K562 (cell line): Measurements from ENCODE around the gene AMZ2. TPM values are rescaled to one million over a fixed set of nuclear protein-coding genes. Genes with fewer than 3 reads are reported as not detected.

Source experiments
- ATF7 ChIP-seq: fragments of 450-650 bp; IDR thresholded peaks from 2 replicates; pipeline ENCODE4 v1.7.1; 2014; ENCODE audit warnings: mild to moderate bottlenecking, moderate library complexity
- CREB1 ChIP-seq, 2 experiments: sonication (generic) in 1 of 2; formaldehyde crosslinking in 1 of 2; IDR thresholded peaks; 2 replicates each; pipeline versions ENCODE4 v1.6.1 to v1.8.0; 2012 to 2022; ENCODE audit warnings: inconsistent platforms in 1 of 2, mild to moderate bottlenecking in 1 of 2, missing genetic modification reagents in 1 of 2, moderate library complexity in 1 of 2
- FOXP4 ChIP-seq: sonication (generic); formaldehyde crosslinking; IDR thresholded peaks from 2 replicates; pipeline ENCODE4 v1.8.0; 2022; ENCODE audit warnings: mild to moderate bottlenecking, missing genetic modification reagents, borderline replicate concordance
- JUN ChIP-seq, 2 experiments: sonication (generic) in 1 of 2; formaldehyde crosslinking in 1 of 2; IDR thresholded peaks; 2 replicates each; pipeline versions ENCODE4 v1.6.1 to v1.8.0; 2012 to 2022; ENCODE audit warnings: borderline replicate concordance in 2 of 2, mild to moderate bottlenecking in 2 of 2, improper control_type of control experiment in 1 of 2, low read depth in 1 of 2, low read length in 1 of 2, missing genetic modification reagents in 1 of 2
- MEF2D ChIP-seq: conservative IDR thresholded peaks from 2 replicates; pipeline ENCODE4 v1.6.1; 2016; ENCODE audit warnings: low read depth, missing genetic modification characterization, missing compliant biosample characterization
- MXI1 ChIP-seq: IDR thresholded peaks from 2 replicates; pipeline ENCODE4 v1.6.1; 2011; ENCODE audit warnings: low read depth, mild to moderate bottlenecking, improper control_type of control experiment, low read length
- PRPF4 ChIP-seq: fragments of 200-400 bp; formaldehyde crosslinking; IDR thresholded peaks from one replicate; pipeline ENCODE4 v1.6.1; 2017; ENCODE audit warnings: low read length, low read depth, mild to moderate bottlenecking; ENCODE audit not compliant: insufficient read depth, poor library complexity, severe bottlenecking
- RBM14 ChIP-seq: fragments of 200-400 bp; formaldehyde crosslinking; IDR thresholded peaks from 2 replicates; pipeline ENCODE4 v1.6.1; 2018; ENCODE audit warnings: low read depth, mild to moderate bottlenecking, low read length, moderate library complexity, borderline replicate concordance; ENCODE audit not compliant: insufficient read depth
- RUNX1 ChIP-seq: sonication (generic); IDR thresholded peaks from 2 replicates; pipeline ENCODE4 v1.6.1; 2016; ENCODE audit warnings: antibody characterized with exemption, low read depth
- TAF7 ChIP-seq: fragments of 450-650 bp; IDR thresholded peaks from 2 replicates; pipeline ENCODE4 v1.6.1; 2016; ENCODE audit warnings: missing genetic modification characterization, missing compliant biosample characterization
- TCF7L2 ChIP-seq: fragments of 150-350 bp; IDR thresholded peaks from 2 replicates; pipeline ENCODE4 v1.6.1; 2016; ENCODE audit warnings: low read depth, mild to moderate bottlenecking, low read length, moderate library complexity
- ZFP36 ChIP-seq: fragments of 150-350 bp; IDR thresholded peaks from 2 replicates; pipeline ENCODE4 v1.6.1; 2018; ENCODE audit warnings: low read length, low read depth; ENCODE audit not compliant: partially characterized antibody
- ZNF24 ChIP-seq: fragments of 450-650 bp; IDR thresholded peaks from 2 replicates; pipeline ENCODE4 v1.6.1; 2016
- ZNF347 ChIP-seq: fragments of 450-650 bp; formaldehyde crosslinking; IDR thresholded peaks from 2 replicates; pipeline ENCODE4 v1.4.0; 2020; ENCODE audit warnings: low read depth, mild to moderate bottlenecking, moderate library complexity
- ZNF436 ChIP-seq: fragments of 250-450, 450-650 bp; sonication (Bioruptor Pico); formaldehyde crosslinking; IDR thresholded peaks from 2 replicates; pipeline ENCODE4 v1.7.0; 2020; ENCODE audit warnings: mild to moderate bottlenecking
- polyA plus RNA-seq, 8 experiments: library from polyadenylated mRNA; depleted of rRNA in 4 of 8; stranded (reverse) in 5 of 8; unstranded in 3 of 8; fragments of >200 nt; fragmentation: Nextera tagmentation in 2 of 8; fragmentation: Illumina TruSeq in 1 of 8; extraction: Ambion mirVana in 2 of 8; extraction: Trizol in 1 of 8; gene quantifications; 2 replicates each; pipeline versions ENCODE4 v1.2.1 to v1.2.3, GENCODE V29; 2011 to 2014; ENCODE audit warnings: inconsistent platforms in 1 of 8, missing spikeins in 1 of 8
- total RNA-seq, 7 experiments: library from RNA; depleted of rRNA in 6 of 7; stranded (reverse); fragments of >200 nt in 6 of 7; fragmentation: Illumina TruSeq in 2 of 7; extraction: Trizol in 2 of 7; gene quantifications; 2 replicates each; pipeline versions ENCODE4 v1.2.1 to v1.2.3, GENCODE V29; 2011 to 2021; ENCODE audit warnings: low replicate concordance in 1 of 7
- TF ChIP-seq, protein P1 (sequence below): fragments of 450-650 bp; IDR thresholded peaks from 2 replicates; pipeline ENCODE4 v1.6.1; 2016; ENCODE audit warnings: missing biosample characterization, missing genetic modification characterization
- TF ChIP-seq, protein P2 (sequence below): fragments of 450-650 bp; formaldehyde crosslinking; IDR thresholded peaks from 2 replicates; pipeline ENCODE4 v1.4.0; 2020; ENCODE audit warnings: mild to moderate bottlenecking, moderate library complexity
- TF ChIP-seq, protein P3 (sequence below): fragments of 450-650 bp; IDR thresholded peaks from 2 replicates; pipeline ENCODE4 v1.6.1; 2016; ENCODE audit warnings: low read depth, mild to moderate bottlenecking, moderate library complexity

AMZ2 gene
- total and polyA plus RNA-seq, 9 of the 15 experiments (the other 6 are each of a cell fraction or from before 2014, with no cell fraction given) = 22.6 to 92.2 (median 52.6) TPM

GRCh38 chr17:68205251-68205807 lies 42.5 kb upstream of the AMZ2 start (continued):
- TF ChIP-seq TAF7 (no peak), FOXP4 (CRISPR knock-in tag) (no peak), RUNX1 (no peak), ATF7 (peak; percentile 45; the same call in 1 of the 2 replicates), ZNF347 (CRISPR knock-in tag) (no peak), PRPF4 (no peak), MXI1 (no peak), CREB1 (IDR thresholded peaks at IDR 0.05) (no peak), CREB1 (CRISPR knock-in tag; IDR thresholded peaks at IDR 0.05) (0 out of 2 replicates have a peak, but pooled peaks have one; percentile 19), RBM14 (no peak), ZNF24 (peak; percentile 59; the same call in 1 of the 2 replicates), TCF7L2 (no peak), ZFP36 (no peak), ZNF436 (CRISPR knock-in tag) (no peak), JUN (IDR thresholded peaks at IDR 0.05; ENCODE audit: borderline replicate concordance, low read depth, low read length) (no peak), JUN (CRISPR knock-in tag; IDR thresholded peaks at IDR 0.05; ENCODE audit: borderline replicate concordance) (no peak), MEF2D (tag) (no peak)
- TF ChIP-seq, protein P1, sequence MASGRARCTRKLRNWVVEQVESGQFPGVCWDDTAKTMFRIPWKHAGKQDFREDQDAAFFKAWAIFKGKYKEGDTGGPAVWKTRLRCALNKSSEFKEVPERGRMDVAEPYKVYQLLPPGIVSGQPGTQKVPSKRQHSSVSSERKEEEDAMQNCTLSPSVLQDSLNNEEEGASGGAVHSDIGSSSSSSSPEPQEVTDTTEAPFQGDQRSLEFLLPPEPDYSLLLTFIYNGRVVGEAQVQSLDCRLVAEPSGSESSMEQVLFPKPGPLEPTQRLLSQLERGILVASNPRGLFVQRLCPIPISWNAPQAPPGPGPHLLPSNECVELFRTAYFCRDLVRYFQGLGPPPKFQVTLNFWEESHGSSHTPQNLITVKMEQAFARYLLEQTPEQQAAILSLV (tag) = no peak
- TF ChIP-seq, protein P2, sequence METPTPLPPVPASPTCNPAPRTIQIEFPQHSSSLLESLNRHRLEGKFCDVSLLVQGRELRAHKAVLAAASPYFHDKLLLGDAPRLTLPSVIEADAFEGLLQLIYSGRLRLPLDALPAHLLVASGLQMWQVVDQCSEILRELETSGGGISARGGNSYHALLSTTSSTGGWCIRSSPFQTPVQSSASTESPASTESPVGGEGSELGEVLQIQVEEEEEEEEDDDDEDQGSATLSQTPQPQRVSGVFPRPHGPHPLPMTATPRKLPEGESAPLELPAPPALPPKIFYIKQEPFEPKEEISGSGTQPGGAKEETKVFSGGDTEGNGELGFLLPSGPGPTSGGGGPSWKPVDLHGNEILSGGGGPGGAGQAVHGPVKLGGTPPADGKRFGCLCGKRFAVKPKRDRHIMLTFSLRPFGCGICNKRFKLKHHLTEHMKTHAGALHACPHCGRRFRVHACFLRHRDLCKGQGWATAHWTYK (CRISPR knock-in tag) = peak; percentile 19; the same call in 1 of the 2 replicates
- TF ChIP-seq, protein P3, sequence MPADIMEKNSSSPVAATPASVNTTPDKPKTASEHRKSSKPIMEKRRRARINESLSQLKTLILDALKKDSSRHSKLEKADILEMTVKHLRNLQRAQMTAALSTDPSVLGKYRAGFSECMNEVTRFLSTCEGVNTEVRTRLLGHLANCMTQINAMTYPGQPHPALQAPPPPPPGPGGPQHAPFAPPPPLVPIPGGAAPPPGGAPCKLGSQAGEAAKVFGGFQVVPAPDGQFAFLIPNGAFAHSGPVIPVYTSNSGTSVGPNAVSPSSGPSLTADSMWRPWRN = no peak
